Esophagus mucosa (tissue), 1 donor: ENCODE data around the gene FAM13A. TPM values are rescaled to one million over a fixed set of nuclear protein-coding genes. Genes with fewer than 3 reads are reported as not detected.
"Not testable (repeated sequence)": the region's sequence is repeated elsewhere in the genome, so short reads cannot be mapped to it uniquely, and the experiment has no call there.

Source experiments
- ATAC-seq: fragments of 200-7000 bp; cut with Tn5 transposase; one replicate; pipeline ENCODE4 v1.9.1; 2020
- total RNA-seq: library from RNA; stranded (reverse); gene quantifications from one replicate; pipeline ENCODE4 v1.2.4, GENCODE V29; 2023
- donor health status: DM: yes; HTN: yes; CAD: no.

The FAM13A gene
- total RNA-seq, 1 donor from 2014 or later = 5.7 TPM

- no peak for ATAC-seq
Observed at GRCh38 chr4:89042055-89042454, 14.9 kb downstream of the FAM13A start.

- no peak for ATAC-seq
Observed at GRCh38 chr4:89039730-89040338, 17.2 kb downstream of the FAM13A start.

GRCh38 chr4:89036535-89036934, 20.4 kb downstream of the FAM13A start:
- ATAC-seq = no peak

- ATAC-seq = no peak
Observed at GRCh38 chr4:89031272-89031671, 25.7 kb downstream of the FAM13A start.

GRCh38 chr4:89029591-89029990, 27.4 kb downstream of the FAM13A start:
- ATAC-seq = no peak

GRCh38 chr4:89026542-89026941, 30.4 kb downstream of the FAM13A start:
- no peak for ATAC-seq

GRCh38 chr4:89024051-89024675, 32.8 kb downstream of the FAM13A start:
- ATAC-seq = peak; percentile 95

- ATAC-seq = no peak
Observed at GRCh38 chr4:89023140-89023539, 33.8 kb downstream of the FAM13A start.

GRCh38 chr4:89022426-89023128, 34.4 kb downstream of the FAM13A start:
- ATAC-seq = no peak

GRCh38 chr4:89021684-89022083, 35.3 kb downstream of the FAM13A start:
- ATAC-seq = no peak

GRCh38 chr4:89021062-89021461, 35.9 kb downstream of the FAM13A start:
- no peak for ATAC-seq

GRCh38 chr4:89014897-89015296, 42.1 kb downstream of the FAM13A start:
- ATAC-seq = not testable (repeated sequence)

- no peak for ATAC-seq
Observed at GRCh38 chr4:89009761-89010369, 47.1 kb downstream of the FAM13A start.

- no peak for ATAC-seq
Observed at GRCh38 chr4:89009115-89009514, 47.9 kb downstream of the FAM13A start.

- ATAC-seq = no peak
Observed at GRCh38 chr4:89008166-89008565, 48.8 kb downstream of the FAM13A start.

- ATAC-seq = no peak
Observed at GRCh38 chr4:89007338-89007939, 49.5 kb downstream of the FAM13A start.

- no peak for ATAC-seq
Observed at GRCh38 chr4:89006307-89006706, 50.7 kb downstream of the FAM13A start.

- not testable (repeated sequence) for ATAC-seq
Observed at GRCh38 chr4:89005066-89005465, 51.9 kb downstream of the FAM13A start.

- ATAC-seq = no peak
Observed at GRCh38 chr4:89001647-89002445, 55.1 kb downstream of the FAM13A start.

- ATAC-seq = peak; percentile 64
Observed at GRCh38 chr4:89000844-89001360, 56.1 kb downstream of the FAM13A start.

GRCh38 chr4:89000382-89000781, 56.6 kb downstream of the FAM13A start:
- no peak for ATAC-seq

GRCh38 chr4:88999392-88999930, 57.5 kb downstream of the FAM13A start:
- ATAC-seq = no peak
